H1 (cell line): ENCODE measurements around the gene HOOK1.

Source experiments
- CTCF ChIP-seq, 3 experiments: IDR thresholded peaks; 1 replicate in 2 of 3; 2 replicates in 1 of 3; pipeline versions ENCODE4 v1.5.1 to v1.6.1; 2011; ENCODE audit warnings: low read length in 3 of 3, mild to moderate bottlenecking in 3 of 3, inconsistent platforms in 2 of 3, low read depth in 1 of 3, moderate library complexity in 1 of 3; ENCODE audit not compliant: insufficient read depth in 1 of 3; ENCODE audit errors: control extremely low read depth in 1 of 3
- FOSL1 ChIP-seq: IDR thresholded peaks from 2 replicates; pipeline ENCODE4 v1.6.1; 2011; ENCODE audit warnings: mild to moderate bottlenecking, low read depth, low read length, moderate library complexity; ENCODE audit not compliant: insufficient read depth
- MAFK ChIP-seq: IDR thresholded peaks from 2 replicates; pipeline ENCODE4 v1.6.1; 2012; ENCODE audit warnings: low read depth, mild to moderate bottlenecking, improper control_type of control experiment, low read length
- SP2 ChIP-seq: IDR thresholded peaks from 2 replicates; pipeline ENCODE4 v1.6.1; 2012; ENCODE audit warnings: mild to moderate bottlenecking, low read length, inconsistent platforms

- TF ChIP-seq CTCF (IDR thresholded peaks at IDR 0.05; ENCODE audit: control extremely low read depth in 1 of 3, insufficient read depth in 1 of 3, low read depth in 1 of 3, low read length in 3 of 3) (peak in 1 of 3 experiments; percentile 24; a peak in 1 of 4 replicates), FOSL1 (no peak), SP2 (no peak), MAFK (no peak)
Measured at GRCh38 chr1:59878370-59878769, 63.6 kb downstream of the HOOK1 start.
